ENCODE results near the gene SLX4.

The SLX4 gene

DNA sequence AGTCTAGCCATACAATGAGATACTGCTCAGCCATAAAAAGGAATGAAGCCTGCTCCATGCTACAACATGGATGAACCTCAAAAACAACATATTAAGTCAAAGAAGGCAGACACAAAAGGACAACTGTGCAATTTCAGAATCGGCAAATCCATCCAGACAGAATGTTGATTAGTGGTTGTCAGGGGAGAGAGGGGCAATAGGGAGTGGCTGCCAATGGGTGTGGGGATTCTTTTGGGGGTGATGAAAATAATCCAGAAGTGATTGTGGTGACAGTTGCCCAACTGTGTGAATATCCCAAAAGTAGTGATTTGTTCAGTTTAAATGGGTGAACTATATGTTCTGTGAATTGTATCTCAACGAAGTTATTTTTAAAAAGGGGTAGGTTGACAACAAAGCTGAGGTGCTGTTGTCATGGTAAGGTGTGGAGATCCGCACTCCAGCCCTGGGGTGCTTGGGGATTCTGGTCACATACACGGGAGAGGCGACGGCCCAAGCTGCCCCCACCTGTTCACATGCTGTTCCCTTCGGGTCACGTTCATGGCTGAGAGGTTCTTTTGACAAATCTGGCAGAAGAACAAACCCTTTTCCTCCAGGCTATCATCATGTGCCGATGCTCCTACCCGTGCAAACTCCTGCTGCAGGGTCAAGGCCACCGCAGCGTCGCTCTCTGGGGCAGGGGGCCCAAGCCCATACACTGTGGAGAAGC is 9.6 kb downstream of the SLX4 start:
- DNase-seq (ENCODE audit: low read depth in 2 of 3, low spot score in 1 of 3), result no peak

GRCh38 chr16:3599922-3600321 is 11.5 kb downstream of the SLX4 start:
- no peak for DNase-seq (ENCODE audit: low read depth in 2 of 3, low spot score in 1 of 3)

GRCh38 chr16:3599121-3599520 is 12.3 kb downstream of the SLX4 start:
- no peak for DNase-seq (ENCODE audit: low read depth in 2 of 3, low spot score in 1 of 3)

- no peak for DNase-seq (ENCODE audit: low read depth in 2 of 3, low spot score in 1 of 3)
Measured at GRCh38 chr16:3598236-3598635, 13.2 kb downstream of the SLX4 start.

- DNase-seq (ENCODE audit: low read depth in 2 of 3, low spot score in 1 of 3), result no peak
Measured at GRCh38 chr16:3597676-3598075, 13.7 kb downstream of the SLX4 start.

DNA sequence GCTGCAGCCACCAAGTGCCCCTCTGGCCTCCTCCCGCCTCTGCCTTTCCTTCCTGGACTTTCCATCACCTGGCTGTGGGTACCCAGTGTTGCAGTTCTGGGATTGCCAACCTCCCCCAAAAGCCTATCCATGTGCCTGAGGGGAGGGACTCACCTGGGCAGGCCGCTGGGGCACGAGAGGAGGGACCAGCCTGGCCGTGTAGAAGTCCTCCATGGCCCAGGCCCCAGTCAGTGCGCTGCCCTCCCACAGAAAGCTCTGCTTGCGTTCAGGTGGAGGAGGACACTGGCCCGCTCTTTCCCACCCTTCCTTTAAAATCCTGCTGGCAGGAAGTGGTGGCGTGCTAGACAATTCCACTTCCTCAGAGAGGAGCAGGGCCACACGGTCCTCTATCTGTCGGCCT is 14.2 kb downstream of the SLX4 start:
- DNase-seq (ENCODE audit: low read depth in 2 of 3, low spot score in 1 of 3), result no peak

DNA sequence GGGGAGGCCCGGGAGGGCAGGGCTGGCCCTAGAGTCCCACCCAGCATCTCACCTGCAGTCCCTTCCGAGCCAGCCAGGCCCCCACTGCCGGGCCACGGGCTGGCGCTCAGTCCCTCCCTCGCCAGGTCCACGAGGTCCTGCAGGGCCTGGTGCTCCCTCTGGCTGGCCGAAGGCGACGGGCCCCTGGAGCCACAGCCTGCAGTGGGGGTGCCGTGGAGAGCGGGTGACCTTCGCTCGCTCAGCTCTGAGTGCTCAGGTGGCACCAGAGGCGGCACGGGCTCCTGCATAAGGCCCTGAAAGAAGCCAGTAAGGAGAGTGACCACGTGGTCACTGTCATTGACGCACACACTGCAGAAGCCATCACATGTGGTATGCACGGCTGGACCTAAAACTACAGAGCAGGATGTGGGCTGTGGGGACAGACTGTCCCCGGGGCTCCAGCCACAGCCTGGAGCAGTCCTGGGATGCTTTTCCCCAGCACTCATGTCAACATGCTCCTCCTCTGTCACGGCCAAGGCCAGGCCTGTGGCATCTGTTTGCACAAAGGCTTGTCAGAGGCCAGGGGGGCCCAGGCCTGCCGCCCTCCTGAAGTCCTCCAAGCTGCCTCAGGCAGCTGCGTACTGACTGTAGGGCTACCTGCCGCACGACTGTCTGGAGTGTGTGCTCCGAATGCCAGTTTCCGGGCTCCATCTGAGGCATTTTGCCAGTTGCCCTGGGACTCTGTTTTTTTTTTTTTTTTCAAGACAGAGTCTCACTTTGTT is 15.1 kb downstream of the SLX4 start:
- no peak for DNase-seq (ENCODE audit: low read depth in 2 of 3, low spot score in 1 of 3)

GRCh38 chr16:3595521-3596021 is 15.8 kb downstream of the SLX4 start:
- DNase-seq (ENCODE audit: low read depth in 2 of 3, low spot score in 1 of 3), result no peak

- no peak for DNase-seq (ENCODE audit: low read depth in 2 of 3, low spot score in 1 of 3)
Measured at GRCh38 chr16:3595110-3595486, 16.3 kb downstream of the SLX4 start.

DNA sequence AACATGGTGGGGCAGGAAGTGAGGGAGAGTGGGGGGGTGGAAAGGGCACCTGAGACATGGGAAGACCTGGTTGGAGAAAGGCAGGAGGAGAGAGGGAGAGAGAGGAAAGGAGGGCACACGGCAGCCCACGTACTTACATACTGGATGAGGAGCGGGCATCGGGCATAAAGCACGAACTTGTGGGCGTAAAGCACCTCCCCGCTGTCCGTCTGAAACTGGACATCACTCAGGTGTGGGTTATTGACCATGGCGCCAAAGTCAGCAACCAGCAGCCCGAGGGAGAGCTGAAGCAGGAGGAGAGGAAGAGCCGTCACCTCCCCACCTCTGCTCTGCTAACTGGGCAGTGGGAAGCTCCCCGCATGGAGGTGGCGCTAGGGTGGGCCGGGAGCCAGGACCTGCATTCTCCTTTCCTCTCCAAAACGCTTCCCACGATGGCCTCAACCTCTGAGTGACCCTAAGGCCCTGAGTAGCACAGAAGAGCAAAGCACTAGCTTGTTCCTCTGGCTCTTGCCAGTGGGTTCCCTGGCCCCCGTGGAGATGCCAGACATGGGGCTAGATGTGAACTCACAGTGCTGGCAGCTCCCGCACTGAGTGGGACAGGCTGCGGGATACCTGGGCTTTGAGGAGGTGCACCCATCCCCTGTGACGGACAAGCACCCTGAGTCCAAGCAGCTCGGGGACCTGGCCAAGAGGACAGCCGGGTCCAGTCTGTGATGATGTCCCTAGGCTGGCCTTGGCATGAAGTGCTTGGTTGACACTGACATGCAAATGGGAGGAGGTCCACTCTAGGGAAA is 16.9 kb downstream of the SLX4 start:
- no peak for DNase-seq (ENCODE audit: low read depth in 2 of 3, low spot score in 1 of 3)

DNA sequence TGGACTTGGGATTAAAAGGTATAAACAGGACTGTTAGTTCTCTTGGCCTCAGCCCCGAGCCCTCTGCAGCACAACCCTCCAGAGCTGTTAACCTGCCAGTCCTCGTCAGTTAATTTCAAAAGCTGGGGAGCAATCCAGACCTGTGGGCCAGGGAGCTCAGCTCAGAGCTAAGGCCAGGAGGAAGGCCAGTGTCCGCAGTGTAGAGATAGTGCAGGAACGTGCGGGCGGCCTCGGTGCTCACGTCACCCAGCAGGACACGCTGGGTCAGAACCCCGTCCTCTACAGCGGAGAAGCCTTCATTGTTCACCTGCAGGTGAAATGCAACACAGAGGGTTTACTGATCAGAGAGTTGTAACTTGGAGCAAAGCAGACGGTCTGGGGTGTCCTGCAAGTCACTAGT is 18.8 kb downstream of the SLX4 start:
- no peak for DNase-seq (ENCODE audit: low read depth in 2 of 3, low spot score in 1 of 3)

- DNase-seq (ENCODE audit: low read depth in 2 of 3, low spot score in 1 of 3), result no peak
Measured at GRCh38 chr16:3591991-3592390, 19.4 kb downstream of the SLX4 start.

GRCh38 chr16:3591436-3591803 is 20.0 kb downstream of the SLX4 start:
- DNase-seq (ENCODE audit: low read depth in 2 of 3, low spot score in 1 of 3), result no peak

- no peak for DNase-seq (ENCODE audit: low read depth in 2 of 3, low spot score in 1 of 3)
Measured at GRCh38 chr16:3590736-3591435, 20.5 kb downstream of the SLX4 start.

- no peak for DNase-seq (ENCODE audit: low read depth in 2 of 3, low spot score in 1 of 3)
Measured at GRCh38 chr16:3589991-3590701, 21.3 kb downstream of the SLX4 start.

DNA sequence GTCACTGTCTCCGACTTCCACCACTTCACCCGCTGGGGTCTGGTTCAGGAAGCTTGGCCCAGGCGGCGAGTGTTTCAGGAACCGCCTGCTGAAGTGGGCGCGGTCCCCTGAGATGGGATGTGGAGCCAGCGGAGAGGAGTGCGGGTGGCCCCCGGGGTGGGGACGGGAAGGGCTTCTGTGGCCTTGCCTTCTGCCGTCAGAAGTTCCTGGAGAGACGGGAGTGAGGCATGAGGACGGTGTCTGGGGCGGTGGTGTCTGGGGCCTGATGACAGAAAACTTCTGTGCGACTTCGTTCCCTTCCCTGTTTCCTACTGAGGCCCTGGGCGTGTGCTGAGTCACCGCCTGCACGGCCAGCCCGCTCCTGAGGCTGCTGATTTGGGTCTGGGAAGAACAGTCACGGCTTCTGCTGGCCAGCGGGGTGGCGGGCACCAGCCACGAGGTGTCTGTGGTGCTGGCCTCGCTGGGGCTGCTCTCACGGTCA is 21.9 kb downstream of the SLX4 start:
- no peak for DNase-seq (ENCODE audit: low read depth in 2 of 3, low spot score in 1 of 3)

DNA sequence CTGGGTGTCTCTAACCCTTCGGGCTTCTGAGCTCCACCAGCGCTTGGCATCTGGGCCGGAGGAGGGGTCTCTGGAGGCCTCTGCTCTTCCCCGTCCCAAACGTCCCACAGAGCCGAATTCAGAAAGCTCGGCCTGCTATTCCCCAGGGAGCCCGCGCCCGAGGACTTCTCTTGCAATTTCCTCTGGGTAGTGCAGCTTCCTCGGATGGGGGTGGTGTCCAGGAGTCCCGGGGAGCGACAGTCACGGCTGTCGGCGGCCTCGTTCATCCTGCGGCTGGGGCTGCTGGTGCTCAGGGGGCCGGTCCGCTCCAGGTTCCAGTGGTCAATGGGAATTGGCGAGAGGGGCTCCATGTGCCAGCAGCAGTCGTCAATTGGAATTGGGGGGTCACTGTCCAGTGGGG is 22.4 kb downstream of the SLX4 start:
- no peak for DNase-seq (ENCODE audit: low read depth in 2 of 3, low spot score in 1 of 3)

DNA sequence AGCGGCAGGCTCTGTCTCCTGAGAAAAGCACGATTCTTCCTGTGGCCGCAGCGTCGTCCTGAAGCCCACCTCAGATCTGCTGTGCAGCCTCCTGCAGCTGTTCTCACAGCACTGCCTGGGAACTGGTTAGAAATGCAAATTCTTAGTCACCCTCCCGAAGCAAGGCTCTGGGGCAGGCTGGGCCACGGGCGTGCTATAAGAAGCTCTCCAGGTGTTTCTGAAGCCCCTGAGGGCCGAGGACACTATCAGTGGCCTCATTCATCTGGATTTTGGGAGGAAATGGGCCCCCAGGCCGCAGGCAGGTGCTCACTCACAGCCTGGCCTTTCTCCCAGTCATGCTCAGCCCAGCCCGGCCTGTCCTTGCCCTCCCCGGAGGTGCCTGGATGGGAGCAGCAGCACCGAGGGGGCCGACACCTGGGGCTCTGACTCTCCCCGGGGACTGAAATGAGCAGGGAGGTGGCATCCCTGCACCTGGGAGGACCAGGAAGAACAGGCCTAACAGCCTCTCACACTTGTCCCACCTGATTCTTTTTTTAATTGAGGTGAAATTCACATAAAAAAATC is 23.8 kb downstream of the SLX4 start:
- DNase-seq (ENCODE audit: low read depth in 2 of 3, low spot score in 1 of 3), result no peak

DNA sequence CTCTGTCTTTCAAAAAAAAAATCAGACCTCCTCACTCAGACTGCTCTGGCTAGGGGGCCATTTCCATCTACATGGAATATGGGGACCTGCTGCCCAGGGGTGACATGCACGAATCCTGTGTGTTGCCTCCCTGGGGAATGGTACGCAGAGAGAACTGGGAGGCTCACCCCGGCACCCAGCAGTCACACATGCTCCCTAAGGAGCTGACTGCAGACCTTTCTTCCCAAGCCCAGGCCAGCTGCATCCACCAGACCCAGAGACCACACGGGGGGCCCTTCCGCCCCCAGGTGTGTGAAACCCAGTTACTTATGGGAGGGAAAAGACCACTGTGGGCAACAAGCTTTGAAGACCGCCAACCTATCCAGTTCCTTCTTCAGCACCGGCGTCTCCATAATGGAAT is 27.0 kb downstream of the SLX4 start:
- no peak for DNase-seq (ENCODE audit: low read depth in 2 of 3, low spot score in 1 of 3)
